Suppressor macrophage treated with lipopolysaccharide for 1 hour (primary cell): Measurements from ENCODE around the gene CELA2B.
"Not testable (repeated sequence)": the region's sequence is repeated elsewhere in the genome, so short reads cannot be mapped to it uniquely, and the experiment has no call there.

Experiments used
- DNase-seq, 3 donors: peaks; one replicate each; pipeline ENCODE4 v3.0.0-alpha.2; 2020 to 2022

The CELA2B gene

DNA sequence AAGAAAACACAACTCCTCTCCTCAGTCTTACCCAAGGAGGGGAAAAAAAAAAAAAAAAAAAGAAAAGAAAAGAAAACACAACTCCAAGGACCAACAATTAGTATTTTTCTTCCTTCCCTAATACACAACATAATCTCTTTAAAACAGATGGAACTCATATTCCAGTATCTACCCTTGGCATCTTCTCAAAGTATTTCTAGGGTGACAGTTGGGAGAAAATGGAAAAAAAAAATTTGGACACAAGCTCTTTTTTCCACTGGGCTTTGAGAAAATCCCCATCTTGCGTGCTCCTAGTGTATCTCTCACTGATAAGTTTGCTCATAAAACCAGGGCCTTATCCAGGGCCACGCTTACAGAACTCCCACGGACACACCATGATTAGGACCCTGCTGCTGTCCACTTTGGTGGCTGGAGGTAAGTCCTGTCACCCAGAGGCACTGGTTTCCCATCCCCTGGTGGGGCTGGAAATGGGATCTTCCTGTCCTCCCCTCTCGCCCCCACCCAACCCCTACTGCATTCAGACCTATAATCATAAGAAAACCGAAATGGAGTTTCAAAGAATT, at the start of gene CELA2B:
CELA2B (plus strand) TSS at position 353 of the 563 bp plus-strand sequence; CDS start at position 375, 22 bp downstream.
- no peak for DNase-seq

DNA sequence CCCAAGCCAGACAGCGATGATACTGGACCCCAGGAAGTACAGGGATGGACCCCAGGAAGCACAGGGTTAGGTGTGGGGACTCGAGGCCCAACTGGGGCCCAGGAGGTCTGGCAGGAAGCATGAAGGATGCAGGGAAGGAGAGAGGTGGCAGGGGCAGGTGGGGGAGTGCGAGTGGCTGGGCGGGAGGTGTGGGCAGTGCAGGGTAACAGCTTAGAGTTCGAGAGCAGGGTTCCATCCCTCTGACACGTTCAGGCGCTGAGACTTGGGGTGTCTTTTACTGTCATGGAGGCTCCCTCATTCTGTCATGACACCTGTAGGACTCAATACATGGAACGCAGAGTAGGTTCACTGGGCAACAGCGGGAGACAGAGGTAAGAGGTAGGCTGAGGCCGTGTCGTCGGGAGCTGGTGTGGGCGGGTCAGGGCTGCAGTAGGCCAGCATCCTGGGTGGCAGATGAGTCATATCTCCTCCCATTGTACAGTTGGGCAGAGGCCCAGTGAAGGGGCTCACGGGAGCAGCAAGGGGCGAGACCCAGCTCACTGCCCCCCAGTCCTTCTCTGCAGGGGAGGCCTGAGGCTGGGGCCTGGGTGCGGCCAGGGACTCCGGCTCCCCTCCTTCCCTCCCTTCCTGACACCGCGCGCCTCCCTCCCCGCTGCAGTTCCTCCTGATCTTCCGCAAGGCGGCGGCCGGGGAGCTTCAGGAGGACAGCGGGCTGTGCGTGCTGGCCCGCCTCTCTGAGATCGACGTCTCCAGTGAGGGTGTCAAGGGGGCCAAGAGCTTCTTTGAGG, 49.2 kb upstream of the CELA2B start:
- peak; percentile 40 to 54 (median 46) for DNase-seq

- no peak for DNase-seq
Observed at GRCh38 chr1:15427280-15427666, 48.6 kb upstream of the CELA2B start.

DNA sequence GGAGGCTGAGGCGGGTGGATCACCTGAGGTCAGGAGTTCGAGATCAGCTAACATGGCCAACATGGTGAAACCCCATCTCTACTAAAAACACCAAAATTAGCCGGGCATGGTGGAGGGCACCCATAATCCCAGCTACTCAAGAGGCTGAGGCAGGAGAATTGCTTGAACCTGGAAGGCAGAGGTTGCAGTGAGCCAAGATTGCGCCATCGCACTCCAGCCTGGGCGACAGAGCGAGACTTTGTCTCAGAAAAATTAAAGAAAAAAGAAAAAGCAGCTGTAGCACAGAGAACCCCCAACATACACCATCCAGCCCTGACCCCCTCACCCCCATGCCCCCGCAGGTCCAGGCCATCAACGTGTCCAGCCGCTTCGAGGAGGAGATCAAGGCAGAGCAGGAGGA, 47.7 kb upstream of the CELA2B start:
- not testable (repeated sequence) for DNase-seq

DNA sequence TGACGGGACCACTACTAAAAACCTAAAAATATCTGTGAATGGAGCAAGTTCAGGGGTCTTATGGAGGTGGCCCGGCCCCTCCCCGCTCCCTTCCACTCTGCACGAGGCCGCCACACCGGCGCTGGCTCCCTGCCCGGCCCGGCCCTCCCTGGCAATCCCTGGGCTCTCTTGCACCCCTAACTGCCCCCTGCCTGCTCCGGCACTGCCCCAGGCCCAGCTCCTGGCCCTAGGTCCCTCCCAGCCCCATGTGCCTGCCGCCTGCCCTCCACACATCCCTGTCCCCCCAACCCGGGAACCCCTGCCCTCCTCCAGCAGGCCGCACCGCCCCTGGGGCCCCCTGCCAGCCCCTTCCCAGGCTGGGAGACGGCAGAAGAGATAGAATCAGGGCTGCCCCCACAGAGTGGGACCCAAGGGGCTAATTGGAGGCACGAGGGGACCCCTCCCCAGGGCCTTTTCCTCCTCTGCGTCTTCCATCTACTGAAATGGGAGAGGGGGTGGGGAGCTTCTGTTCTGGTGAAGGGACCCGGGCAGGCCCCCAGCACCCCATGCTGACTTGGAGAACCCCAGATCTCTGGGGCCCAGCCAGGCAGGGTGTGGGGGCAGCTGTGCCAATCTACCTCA, 47.0 kb upstream of the CELA2B start:
- no peak for DNase-seq

DNA sequence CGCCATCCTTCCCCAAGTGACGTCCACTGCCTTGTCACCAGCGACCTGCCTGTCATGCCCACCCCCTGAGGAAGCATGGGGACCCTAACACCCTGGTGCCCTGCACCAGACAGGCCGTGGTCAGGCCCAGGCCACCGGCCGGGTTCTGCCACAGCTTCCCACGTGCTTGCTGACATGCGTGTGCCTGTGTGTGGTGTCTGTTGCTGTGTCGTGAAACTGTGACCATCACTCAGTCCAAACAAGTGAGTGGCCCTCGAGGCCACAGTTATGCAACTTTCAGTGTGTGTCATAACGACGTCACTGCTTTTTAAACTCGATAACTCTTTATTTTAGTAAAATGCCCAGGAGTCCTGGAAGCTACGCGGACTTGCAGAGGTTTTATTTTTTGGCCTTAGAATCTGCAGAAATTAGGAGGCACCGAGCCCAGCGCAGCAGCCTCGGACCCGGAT, 46.2 kb upstream of the CELA2B start:
- peak; percentile 83 to 94 (median 92) for DNase-seq

DNA sequence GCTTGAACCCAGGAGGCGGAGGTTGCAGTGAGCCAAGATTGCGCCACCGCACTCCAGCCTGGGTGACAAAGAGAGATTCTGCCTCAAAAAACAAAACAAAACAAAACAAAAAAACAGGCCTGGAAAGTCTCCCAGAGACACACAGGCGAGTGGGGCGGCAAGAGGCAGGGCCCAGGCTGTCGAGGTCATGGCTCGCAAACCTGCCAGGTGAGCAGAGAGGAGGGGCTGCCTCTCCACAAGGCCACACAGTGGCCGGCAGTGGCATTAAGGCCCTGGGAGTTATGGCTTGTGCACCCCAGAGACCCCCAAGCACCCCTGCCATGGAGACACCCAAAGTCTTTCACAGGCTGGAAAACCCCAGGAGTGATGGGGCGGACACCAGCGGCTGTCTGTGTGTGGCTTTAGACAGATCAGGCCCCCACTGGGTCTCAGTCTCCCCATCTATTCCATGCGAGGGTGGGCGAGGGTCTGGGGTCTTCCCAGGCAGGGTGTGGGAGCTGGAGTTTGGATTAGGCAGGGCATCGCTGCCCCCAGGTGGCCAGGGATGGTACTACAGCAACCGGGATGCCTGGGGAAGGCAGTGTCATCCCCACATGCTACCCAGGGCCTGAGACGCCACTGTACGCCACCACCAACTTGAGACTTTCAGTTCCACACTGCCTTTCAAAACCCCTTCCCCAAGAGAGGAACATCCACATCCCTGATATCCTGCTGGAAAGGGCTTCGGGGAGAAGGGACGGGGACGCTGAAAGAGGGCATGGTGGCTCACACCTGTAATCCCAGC, 44.9 kb upstream of the CELA2B start:
- peak; percentile 76 to 82 (median 79) for DNase-seq

DNA sequence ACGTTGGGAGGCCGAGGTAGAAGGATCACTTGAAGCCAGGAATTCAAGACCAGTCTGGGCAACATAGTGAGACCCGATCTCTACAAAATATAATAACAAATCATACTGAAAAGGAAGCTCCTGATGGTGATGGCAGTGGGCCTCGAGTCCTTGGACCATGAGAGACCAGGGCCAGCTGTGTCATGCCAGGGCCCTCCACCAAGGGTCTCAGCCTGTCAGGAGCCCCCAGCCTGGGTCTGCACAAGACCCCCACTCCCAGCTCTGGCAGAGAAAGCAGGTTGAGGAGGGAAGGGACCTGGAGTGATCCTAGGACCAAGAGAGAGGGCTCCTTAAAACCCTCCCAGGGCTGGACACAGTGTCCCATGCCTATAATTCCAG, 44.3 kb upstream of the CELA2B start:
- no peak for DNase-seq

GRCh38 chr1:15432324-15432723, 43.6 kb upstream of the CELA2B start:
- no peak for DNase-seq

- DNase-seq = no peak
Observed at GRCh38 chr1:15433471-15433870, 42.4 kb upstream of the CELA2B start.

DNA sequence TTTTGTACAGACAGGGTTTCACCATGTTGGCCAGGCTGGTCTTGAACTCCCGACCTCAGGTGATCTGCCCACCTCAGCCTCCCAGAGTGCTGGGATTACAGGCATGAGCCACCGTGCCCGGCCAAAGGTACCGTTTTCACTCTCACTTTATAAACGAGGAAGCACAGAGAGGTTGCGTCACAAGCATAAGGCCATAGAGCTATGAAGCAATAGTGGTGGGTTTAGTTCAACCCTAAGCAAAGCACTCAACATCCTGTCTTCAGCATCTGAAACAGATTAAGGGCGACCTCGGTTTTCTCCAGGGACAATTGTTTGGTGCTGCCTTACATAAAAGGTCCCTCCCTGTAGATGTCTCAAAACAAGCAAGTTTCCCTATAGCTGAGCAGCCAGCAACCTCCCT, 41.2 kb upstream of the CELA2B start:
- peak; percentile 75 to 86 (median 85) for DNase-seq

- no peak for DNase-seq
Observed at GRCh38 chr1:15435239-15436077, 40.4 kb upstream of the CELA2B start.

DNA sequence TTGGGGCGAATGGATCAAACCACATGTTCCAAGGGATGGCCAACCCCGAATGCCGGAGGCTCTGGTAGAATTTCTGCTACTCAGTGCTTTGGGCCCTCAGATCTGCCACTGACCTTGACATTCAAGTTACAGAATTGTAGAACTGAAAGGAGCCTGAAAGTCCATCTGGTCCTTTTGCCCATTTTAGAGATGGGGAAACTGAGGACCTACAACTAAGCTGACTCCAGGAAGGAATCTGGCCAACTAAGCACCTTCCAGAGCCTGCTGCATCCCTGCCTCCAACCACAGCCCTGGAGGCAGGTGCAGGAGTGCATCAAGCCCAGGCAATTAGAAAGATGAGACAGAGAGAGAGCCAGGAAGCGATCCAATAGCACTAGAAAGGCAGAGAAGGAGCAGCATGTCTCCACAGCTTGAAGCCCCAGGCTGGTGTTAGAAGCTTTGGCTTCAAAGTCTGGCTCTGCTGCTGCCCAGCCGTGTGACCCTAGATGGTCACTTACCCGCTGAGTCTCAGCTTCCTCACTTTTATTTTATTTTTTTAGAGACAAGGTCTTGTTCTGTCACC, 38.9 kb upstream of the CELA2B start:
- no peak for DNase-seq

GRCh38 chr1:15439325-15439724, 36.6 kb upstream of the CELA2B start:
- no peak for DNase-seq

DNA sequence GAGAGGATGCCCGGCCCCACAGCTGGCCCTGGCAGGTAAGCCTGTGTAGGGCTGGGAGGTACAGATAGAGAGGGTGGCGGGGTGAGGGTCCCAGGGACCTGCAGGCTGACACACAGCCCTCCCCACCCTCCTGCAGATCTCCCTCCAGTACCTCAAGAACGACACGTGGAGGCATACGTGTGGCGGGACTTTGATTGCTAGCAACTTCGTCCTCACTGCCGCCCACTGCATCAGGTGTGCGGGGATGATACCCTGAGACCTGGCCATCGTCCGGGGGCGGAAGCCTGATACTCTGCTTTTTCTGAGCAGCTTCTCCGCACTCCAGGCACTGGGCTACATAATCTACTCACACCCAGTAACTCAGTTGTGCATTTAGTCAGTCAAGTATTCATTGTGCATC, 35.5 kb upstream of the CELA2B start:
- DNase-seq = no peak

- DNase-seq = no peak
Observed at GRCh38 chr1:15441247-15441646, 34.7 kb upstream of the CELA2B start.

DNA sequence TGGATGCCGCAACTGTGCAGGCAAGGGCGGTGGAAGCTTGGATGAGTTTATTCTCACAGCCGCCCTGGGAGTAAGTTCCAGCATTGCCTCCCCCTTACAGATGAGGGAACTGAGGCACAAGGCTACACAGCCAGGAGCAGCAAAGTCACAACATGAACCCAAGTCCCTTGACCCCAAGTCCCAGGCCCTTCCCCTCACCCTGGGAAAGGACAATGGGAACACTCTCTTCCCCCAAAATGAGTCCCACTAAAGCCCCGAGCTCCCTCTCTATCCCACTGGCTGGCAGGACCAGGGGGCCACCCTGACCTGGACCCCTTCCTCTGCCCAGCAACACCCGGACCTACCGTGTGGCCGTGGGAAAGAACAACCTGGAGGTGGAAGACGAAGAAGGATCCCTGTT, 33.8 kb upstream of the CELA2B start:
- no peak for DNase-seq

DNA sequence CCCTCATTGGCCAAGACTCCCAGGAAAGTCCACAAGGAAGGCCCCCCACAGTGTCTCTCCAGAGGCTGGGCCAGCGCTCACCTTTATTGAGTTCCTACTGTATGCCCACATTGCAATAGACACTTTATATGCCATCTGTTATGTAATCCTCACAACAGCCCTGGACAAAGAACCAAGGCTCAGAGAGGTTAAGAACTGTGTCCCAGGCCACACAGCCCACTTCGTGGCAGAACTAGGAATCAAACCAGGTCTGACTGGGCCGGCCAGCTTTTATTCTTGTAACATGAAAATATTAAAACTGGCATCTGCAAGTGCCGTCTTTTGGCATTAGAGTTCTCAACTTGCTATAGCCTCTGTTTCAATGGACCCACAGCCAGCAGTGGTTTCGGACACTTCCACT, 33.1 kb upstream of the CELA2B start:
- DNase-seq = no peak

DNA sequence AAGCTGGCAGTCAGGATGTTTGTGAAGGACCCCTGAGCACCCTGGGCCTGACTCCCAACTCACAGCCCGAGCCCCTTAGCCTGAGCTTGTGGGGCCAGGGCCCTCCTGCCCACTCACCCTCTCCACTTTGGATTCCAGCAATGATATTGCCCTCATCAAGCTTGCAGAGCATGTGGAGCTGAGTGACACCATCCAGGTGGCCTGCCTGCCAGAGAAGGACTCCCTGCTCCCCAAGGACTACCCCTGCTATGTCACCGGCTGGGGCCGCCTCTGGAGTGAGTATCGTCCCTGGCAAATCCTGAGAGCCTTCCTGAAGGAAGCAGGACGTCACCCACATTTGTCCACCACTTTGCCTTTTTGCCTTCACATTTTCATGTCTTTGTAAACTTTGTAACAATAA, 32.6 kb upstream of the CELA2B start:
- DNase-seq = no peak

DNA sequence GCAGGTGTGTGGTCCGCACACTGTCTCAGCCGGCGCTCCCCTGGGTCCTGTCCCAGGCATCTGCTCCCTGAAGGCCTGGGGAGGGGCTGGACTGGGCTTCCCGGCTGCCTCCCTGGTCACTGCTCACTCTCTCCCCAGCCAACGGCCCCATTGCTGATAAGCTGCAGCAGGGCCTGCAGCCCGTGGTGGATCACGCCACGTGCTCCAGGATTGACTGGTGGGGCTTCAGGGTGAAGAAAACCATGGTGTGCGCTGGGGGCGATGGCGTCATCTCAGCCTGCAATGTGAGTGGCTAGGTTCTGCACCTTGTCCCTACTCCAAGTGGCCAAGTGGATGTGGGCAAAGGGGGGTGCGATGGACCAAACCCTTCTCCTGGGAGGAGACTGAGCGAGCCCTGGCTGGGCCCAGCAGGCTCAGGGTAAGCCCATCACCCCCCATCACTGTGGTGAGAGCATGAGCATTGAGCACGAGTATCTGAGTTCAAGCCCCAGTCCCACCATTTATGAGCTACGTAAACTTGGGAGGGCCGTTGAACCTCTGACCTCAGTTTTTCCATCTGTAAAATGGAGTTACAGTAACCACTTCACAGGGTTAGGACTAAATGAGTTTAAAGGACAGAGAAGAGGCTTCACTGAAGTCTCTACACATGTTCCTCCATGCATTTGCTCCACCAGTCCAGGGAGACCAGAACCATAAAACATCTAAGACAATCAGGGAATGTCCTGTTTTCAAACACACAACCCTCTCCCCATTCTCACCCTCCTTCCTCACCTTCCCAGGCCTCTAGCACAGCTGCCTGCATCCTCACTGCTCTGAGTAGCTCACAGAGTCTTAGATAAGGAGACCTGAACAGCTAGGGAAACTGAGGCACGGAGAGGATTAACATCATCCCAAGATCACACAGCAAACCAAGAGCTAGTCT, 31.2 kb upstream of the CELA2B start:
- DNase-seq = no peak
